ENCODE results near the gene NDUFB2.

Gene NDUFB2

GRCh38 chr7:140677496-140677895 lies 19.0 kb upstream of the NDUFB2 start:
- DNase-seq (ENCODE audit: low spot score), result no peak
- in situ Hi-C loops (cut with MboI; ENCODE audit: low pct_unique_long_range_greater_than_20kb, low sequenced_read_pairs, unreplicated experiment), result no loop called here
- TF ChIP-seq CTCF (IDR thresholded peaks at IDR 0.05; ENCODE audit: extremely low read depth, insufficient read depth, missing control alignments), result no peak

- no peak for TF ChIP-seq CTCF (IDR thresholded peaks at IDR 0.05; ENCODE audit: extremely low read depth, insufficient read depth, missing control alignments)
Measured at GRCh38 chr7:140678081-140678815, 18.3 kb upstream of the NDUFB2 start.

GRCh38 chr7:140678816-140679130 lies 17.7 kb upstream of the NDUFB2 start:
- no peak for DNase-seq (ENCODE audit: low spot score)
- in situ Hi-C loops (cut with MboI; ENCODE audit: low pct_unique_long_range_greater_than_20kb, low sequenced_read_pairs, unreplicated experiment), result no loop called here
- TF ChIP-seq CTCF (IDR thresholded peaks at IDR 0.05; ENCODE audit: extremely low read depth, insufficient read depth, missing control alignments), result no peak

More at GRCh38 chr7:140678081-140678815, 18.3 kb upstream of the NDUFB2 start:
- no peak for DNase-seq (ENCODE audit: low spot score)
- in situ Hi-C loops (cut with MboI; ENCODE audit: low pct_unique_long_range_greater_than_20kb, low sequenced_read_pairs, unreplicated experiment), result no loop called here

- in situ Hi-C loops (cut with MboI; ENCODE audit: low pct_unique_long_range_greater_than_20kb, low sequenced_read_pairs, unreplicated experiment), result no loop called here
Measured at GRCh38 chr7:140679186-140679585, 17.3 kb upstream of the NDUFB2 start.

GRCh38 chr7:140680886-140681285 lies 15.6 kb upstream of the NDUFB2 start:
- TF ChIP-seq CTCF (IDR thresholded peaks at IDR 0.05; ENCODE audit: extremely low read depth, insufficient read depth, missing control alignments), result no peak
- no peak for DNase-seq (ENCODE audit: low spot score)
- in situ Hi-C loops (cut with MboI; ENCODE audit: low pct_unique_long_range_greater_than_20kb, low sequenced_read_pairs, unreplicated experiment), result no loop called here

More at GRCh38 chr7:140679186-140679585, 17.3 kb upstream of the NDUFB2 start:
- TF ChIP-seq CTCF (IDR thresholded peaks at IDR 0.05; ENCODE audit: extremely low read depth, insufficient read depth, missing control alignments), result no peak
- no peak for DNase-seq (ENCODE audit: low spot score)

- no peak for DNase-seq (ENCODE audit: low spot score)
- in situ Hi-C loops (cut with MboI; ENCODE audit: low pct_unique_long_range_greater_than_20kb, low sequenced_read_pairs, unreplicated experiment), result no loop called here
- no peak for TF ChIP-seq CTCF (IDR thresholded peaks at IDR 0.05; ENCODE audit: extremely low read depth, insufficient read depth, missing control alignments)
Measured at GRCh38 chr7:140681766-140682165, 14.7 kb upstream of the NDUFB2 start.
